NCI-H526 treated with DMSO at 0.1 percent for 48 hours (cell line): ENCODE data around the gene HSF4.

Experiments
- DNase-seq: peaks from one replicate; lab custom pipeline; 2025; lab: John Stamatoyannopoulos, UW

The HSF4 gene

GRCh38 chr16:67184995-67185650, 20.6 kb downstream of the HSF4 start:
- DNase-seq = peak; percentile 17

GRCh38 chr16:67185651-67186134, 21.1 kb downstream of the HSF4 start:
- DNase-seq = no peak

- no peak for DNase-seq
These were observed 22.0 kb downstream of the HSF4 start for GRCh38 chr16:67186550-67186950.

- DNase-seq = no peak
These were observed 22.8 kb downstream of the HSF4 start for GRCh38 chr16:67187175-67187890.

- no peak for DNase-seq
These were observed 23.8 kb downstream of the HSF4 start for GRCh38 chr16:67188323-67188722.

- no peak for DNase-seq
These were observed 24.3 kb downstream of the HSF4 start for GRCh38 chr16:67188798-67189197.

GRCh38 chr16:67190041-67190440, 25.5 kb downstream of the HSF4 start, which contains the start of gene EXOC3L1:
TSS of gene EXOC3L1 (minus strand) at chr16:67190136. CDS start at chr16:67189676, 460 bp downstream.
- DNase-seq = no peak

- DNase-seq = no peak
These were observed 26.2 kb downstream of the HSF4 start for GRCh38 chr16:67190448-67191399.

GRCh38 chr16:67191411-67191994, 27.0 kb downstream of the HSF4 start:
- DNase-seq = no peak

GRCh38 chr16:67191995-67192681, 27.6 kb downstream of the HSF4 start, which contains the start of gene E2F4:
TSS of gene E2F4 (plus strand) at chr16:67192155. CDS start at chr16:67192228, 73 bp downstream.
- DNase-seq = peak; percentile 41

GRCh38 chr16:67192781-67193361, 28.3 kb downstream of the HSF4 start:
- DNase-seq = no peak

- no peak for DNase-seq
These were observed 29.0 kb downstream of the HSF4 start for GRCh38 chr16:67193536-67193935.

GRCh38 chr16:67194260-67194659, 29.7 kb downstream of the HSF4 start:
- DNase-seq = no peak

GRCh38 chr16:67195676-67196075, 31.1 kb downstream of the HSF4 start:
- no peak for DNase-seq

GRCh38 chr16:67196881-67197280, 32.3 kb downstream of the HSF4 start:
- no peak for DNase-seq

- no peak for DNase-seq
These were observed 33.2 kb downstream of the HSF4 start for GRCh38 chr16:67197704-67198103.

GRCh38 chr16:67198238-67198734, 33.7 kb downstream of the HSF4 start:
- peak; percentile 19 for DNase-seq

GRCh38 chr16:67199011-67199807, 34.7 kb downstream of the HSF4 start, which contains the start of gene ELMO3:
TSS of gene ELMO3 (plus strand) at chr16:67199131. CDS start at chr16:67199327, 196 bp downstream.
- peak; percentile 1 for DNase-seq

- no peak for DNase-seq
These were observed 35.3 kb downstream of the HSF4 start for GRCh38 chr16:67199808-67200198.

GRCh38 chr16:67200491-67200890, 35.9 kb downstream of the HSF4 start:
- no peak for DNase-seq
